ENCODE measurements around the gene ORM1.

The ORM1 gene

DNA sequence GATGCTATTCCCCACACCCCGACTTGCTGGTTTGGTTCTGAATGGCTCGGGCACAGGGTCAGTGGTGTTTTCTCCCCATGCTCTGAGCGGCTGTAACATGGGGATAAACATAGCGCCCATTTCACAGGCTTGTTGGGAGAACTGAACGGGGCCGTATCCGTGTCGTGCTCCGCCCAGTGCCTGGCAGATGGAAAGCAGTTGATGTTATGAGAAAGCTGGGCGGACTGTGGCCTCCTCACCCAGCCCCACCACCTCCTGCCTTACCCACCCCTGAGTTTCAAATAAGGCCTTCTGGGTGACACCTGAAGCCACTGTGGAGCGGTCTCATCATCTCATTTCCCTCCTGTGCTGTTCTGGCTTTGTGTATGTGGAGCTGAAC, 21.3 kb downstream of the ORM1 start:
- no peak for DNase-seq (ENCODE audit: low read depth)

DNA sequence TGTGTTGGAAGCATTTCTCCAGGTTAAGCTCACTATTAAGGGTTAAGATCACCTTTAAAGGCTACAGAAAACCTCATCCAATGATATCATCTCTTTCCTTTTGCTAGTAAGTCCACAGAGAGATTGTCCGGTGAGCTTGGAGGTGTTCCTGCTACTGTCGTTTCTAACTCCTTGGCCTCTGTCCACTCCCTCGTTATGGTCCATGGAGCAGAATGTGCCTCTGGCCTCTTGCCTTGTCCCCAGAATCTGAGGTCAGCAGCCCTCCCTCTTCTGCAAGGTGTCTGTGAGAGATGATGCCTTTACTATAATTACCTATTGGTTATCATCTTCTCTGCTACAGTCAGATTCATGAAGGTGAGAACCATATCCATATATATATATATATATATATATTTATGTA, 21.8 kb downstream of the ORM1 start:
- no peak for DNase-seq (ENCODE audit: low read depth)

- no peak for DNase-seq (ENCODE audit: low read depth)
Measured at GRCh38 chr9:114345493-114346065, 22.7 kb downstream of the ORM1 start.

DNA sequence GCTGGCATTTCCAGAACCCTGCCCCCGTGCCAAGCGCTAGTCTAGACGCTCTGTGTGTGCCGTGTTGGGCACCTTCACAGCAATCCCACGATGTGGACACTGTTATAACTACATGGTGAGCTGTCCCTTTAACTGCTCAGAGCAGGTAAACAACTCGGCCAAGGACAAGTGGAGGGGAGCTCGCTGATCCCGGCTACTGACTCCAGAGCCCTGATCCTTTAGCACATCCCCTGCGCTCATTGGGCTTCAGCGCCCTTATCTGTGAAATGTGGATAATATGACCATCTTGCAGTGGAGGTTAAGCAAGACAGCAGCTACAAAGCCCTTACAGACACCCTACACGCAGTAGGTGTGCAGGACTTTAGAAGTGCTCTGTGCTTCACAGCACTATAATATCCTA, 23.2 kb downstream of the ORM1 start:
- no peak for DNase-seq (ENCODE audit: low read depth)

- DNase-seq (ENCODE audit: low read depth): no peak
Measured at GRCh38 chr9:114347675-114348074, 24.8 kb downstream of the ORM1 start.

DNA sequence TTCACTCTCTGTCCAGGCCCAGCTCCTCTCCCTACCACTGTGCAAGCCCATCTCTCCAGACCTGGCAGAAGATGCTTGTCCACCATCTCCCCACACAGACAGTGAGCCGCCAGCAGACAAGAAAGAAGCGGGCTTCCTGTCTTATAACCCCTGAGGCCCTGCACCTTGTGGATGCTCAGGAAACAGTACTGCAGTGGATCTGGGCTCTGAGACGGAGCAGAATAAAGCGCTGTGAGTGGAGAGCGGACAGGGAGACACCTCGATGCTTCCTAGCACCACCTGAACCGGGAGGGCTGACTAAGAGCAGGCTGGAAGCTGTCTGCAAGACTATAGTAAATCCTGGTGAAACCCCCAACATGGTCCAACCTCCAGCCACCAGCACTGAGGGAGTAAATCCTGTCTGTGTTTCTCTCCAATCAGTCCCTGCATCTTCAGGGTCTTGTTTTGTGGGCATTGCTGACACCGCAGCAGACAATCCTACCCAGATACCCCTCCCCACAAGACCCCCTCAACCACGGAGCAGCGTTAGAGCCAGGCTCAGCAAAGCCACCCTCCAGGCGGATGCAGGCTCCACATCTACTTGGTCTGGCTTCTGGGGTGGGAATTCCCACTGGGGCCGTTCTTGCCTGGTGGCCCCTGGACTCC, 25.5 kb downstream of the ORM1 start:
- DNase-seq (ENCODE audit: low read depth): no peak

DNA sequence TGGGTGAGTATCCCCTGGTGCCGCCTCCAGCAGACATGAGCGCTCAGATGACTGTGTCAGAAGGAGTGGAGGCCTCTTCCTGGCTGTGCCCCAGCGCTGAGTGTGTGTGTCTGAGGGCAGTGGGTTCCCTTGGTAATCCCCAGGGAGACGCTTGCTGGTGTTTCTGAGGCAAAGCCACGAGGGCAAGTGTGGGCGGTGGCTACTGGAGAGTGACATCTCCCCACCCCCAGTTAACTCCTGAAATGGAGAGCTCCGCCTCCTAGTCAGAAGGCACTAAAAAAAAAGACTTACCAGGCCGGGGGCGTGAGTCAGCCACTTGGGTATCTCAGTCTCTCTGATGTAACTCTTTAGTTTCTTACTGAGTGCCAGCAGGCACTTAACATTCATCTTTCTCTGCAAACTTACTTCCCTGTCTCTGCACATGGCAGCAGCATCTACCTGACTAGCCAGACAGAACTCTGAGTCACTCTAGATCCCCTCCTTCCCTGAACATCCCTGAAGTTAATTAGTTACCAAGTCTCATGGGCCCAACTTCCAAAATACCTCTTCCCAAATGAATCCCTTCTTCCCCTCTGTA, 26.1 kb downstream of the ORM1 start:
- peak; percentile 97 for DNase-seq (ENCODE audit: low read depth)

GRCh38 chr9:114349713-114350480, 27.0 kb downstream of the ORM1 start:
- no peak for DNase-seq (ENCODE audit: low read depth)

GRCh38 chr9:114350636-114351401, 27.9 kb downstream of the ORM1 start:
- no peak for DNase-seq (ENCODE audit: low read depth)

DNA sequence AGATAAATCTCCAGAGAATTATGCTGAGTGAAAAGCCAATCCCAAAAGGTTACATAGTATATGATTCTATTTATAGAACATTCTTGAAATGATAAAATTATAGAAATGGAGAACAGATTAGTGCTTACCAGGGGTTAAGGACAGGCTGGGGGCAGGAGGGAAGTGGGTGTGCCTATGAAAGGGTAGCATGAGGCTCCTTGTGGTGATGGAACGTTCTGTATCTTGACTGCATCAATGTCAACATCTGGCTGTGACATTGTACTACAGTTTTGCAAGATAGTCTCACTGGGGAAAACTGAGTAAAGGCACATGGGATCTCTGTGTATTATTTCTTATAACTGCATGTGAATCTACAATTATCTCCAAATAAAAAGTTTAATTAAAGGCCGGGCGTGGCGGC, 29.0 kb downstream of the ORM1 start:
- no peak for DNase-seq (ENCODE audit: low read depth)

- DNase-seq (ENCODE audit: low read depth): no peak
Measured at GRCh38 chr9:114355821-114356220, 32.9 kb downstream of the ORM1 start.

DNA sequence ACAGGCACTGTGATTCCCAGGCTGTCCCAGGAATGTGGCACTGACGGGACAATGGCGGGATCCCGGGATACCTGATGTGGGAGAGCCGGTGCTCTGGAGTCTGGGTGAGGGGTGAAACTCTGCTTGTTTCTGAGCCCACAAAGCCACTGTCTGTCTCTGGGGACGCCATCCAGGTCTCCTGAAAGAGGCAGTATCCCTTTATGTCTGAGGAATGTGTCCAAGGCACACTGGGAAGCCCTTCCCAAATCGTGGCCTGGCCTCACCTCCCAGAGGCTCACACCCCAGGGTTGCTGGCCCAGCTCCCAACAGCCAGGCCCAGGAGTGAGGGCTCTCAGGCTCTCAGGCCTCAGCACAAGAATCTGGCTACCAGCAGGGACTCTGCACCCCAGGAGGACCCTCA, 33.9 kb downstream of the ORM1 start:
- DNase-seq (ENCODE audit: low read depth): no peak

- no peak for DNase-seq (ENCODE audit: low read depth)
Measured at GRCh38 chr9:114357360-114357759, 34.5 kb downstream of the ORM1 start.

DNA sequence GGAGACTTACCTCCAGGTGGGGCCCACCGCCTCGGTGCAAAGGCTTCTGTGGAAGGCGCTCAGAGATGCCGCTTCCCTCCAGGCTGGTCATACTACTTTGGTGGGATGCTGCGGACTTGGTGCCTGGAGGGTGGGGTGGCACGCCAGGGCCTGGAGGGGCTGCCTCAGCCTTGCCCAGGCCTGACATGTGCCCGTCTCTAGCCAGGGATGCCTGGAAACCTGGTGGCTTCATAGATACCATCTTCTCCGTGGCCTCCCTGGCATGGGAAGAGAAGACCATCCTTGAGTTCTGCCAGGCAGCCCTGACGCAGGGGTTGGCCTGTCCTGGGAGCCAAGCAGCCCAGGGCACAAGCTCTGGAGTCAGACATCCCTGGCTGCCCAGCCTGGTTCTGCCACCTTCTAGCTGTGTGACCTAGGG, 35.0 kb downstream of the ORM1 start:
- DNase-seq (ENCODE audit: low read depth): no peak

GRCh38 chr9:114359801-114360200, 36.9 kb downstream of the ORM1 start:
- no peak for DNase-seq (ENCODE audit: low read depth)

- no peak for DNase-seq (ENCODE audit: low read depth)
Measured at GRCh38 chr9:114361542-114361941, 38.6 kb downstream of the ORM1 start.

DNA sequence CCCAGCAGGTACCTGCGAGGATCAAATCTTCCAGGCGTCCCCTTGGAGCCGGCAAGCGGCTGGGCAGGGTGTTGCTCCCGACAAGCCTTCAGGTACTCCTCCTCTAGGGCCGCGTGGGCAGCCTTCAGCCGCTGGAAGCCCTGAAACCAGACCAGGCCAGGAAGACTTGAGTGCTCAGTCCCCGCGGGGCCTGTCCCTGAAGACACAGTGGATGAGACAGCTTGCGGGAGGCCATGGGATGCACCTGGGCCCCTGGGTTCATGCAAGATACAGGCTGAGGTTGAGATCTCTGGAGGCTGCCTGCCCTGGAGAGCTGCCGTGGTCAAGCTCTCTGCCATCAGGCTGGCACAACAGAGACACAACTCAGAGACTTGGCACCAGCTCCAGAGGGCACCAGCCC, 39.5 kb downstream of the ORM1 start:
- DNase-seq (ENCODE audit: low read depth): no peak

- no peak for DNase-seq (ENCODE audit: low read depth)
Measured at GRCh38 chr9:114363424-114363823, 40.5 kb downstream of the ORM1 start.

- peak; percentile 28 for DNase-seq (ENCODE audit: low read depth)
Measured at GRCh38 chr9:114364134-114365041, 41.5 kb downstream of the ORM1 start.

- DNase-seq (ENCODE audit: low read depth): no peak
Measured at GRCh38 chr9:114365194-114365593, 42.3 kb downstream of the ORM1 start.
